ENCODE results near the gene LGALS3BP. TPM values are rescaled to one million over a fixed set of nuclear protein-coding genes. Genes with fewer than 3 reads are reported as not detected.

LGALS3BP gene
- total RNA-seq, 4 donors from 2014 or later: 38.5 to 84.1 (median 45.7) TPM

GRCh38 chr17:78969865-78970264 lies 9.9 kb downstream of the LGALS3BP start:
- TF ChIP-seq CTCF (IDR thresholded peaks at IDR 0.05): no peak
- TF ChIP-seq POLR2A (IDR thresholded peaks at IDR 0.05): no peak
- 87 to 92% methylated on average over 8 to 9 of the region's 9 CpGs for WGBS, 2 donors
- no peak overlapping the region for H3K4me3 ChIP-seq (ENCODE audit: low read depth, poor library complexity, severe bottlenecking)
- DNase-seq (ENCODE audit: low spot score in 2 of 2): no peak
- intact Hi-C loops (cut with DNase I; ENCODE audit: low total_unique reads): loop anchor here (5.0 kb wide), 1 partner anchor 103 kb away; no protein-coding TSS in a partner anchor

GRCh38 chr17:78967782-78968362 lies 11.9 kb downstream of the LGALS3BP start:
- DNase-seq (ENCODE audit: low spot score in 2 of 2): no peak
- no peak overlapping the region for H3K4me3 ChIP-seq (ENCODE audit: low read depth, poor library complexity, severe bottlenecking)
- intact Hi-C loops (cut with DNase I; ENCODE audit: low total_unique reads): no loop called here
- TF ChIP-seq CTCF (IDR thresholded peaks at IDR 0.05): no peak
- no peak for TF ChIP-seq POLR2A (IDR thresholded peaks at IDR 0.05)
- 92 to 95% methylated on average over 11 to 21 of the region's 21 CpGs for WGBS, 2 donors

GRCh38 chr17:78966910-78967600 lies 12.7 kb downstream of the LGALS3BP start:
- intact Hi-C loops (cut with DNase I; ENCODE audit: low total_unique reads): no loop called here
- no peak for DNase-seq (ENCODE audit: low spot score in 2 of 2)
- TF ChIP-seq POLR2A (IDR thresholded peaks at IDR 0.05) (no peak), CTCF (IDR thresholded peaks at IDR 0.05) (no peak)
- no peak overlapping the region for H3K4me3 ChIP-seq (ENCODE audit: low read depth, poor library complexity, severe bottlenecking)
- 87 to 89% methylated on average over 22 to 23 of the region's 23 CpGs for WGBS, 2 donors

GRCh38 chr17:78966123-78966813 lies 13.5 kb downstream of the LGALS3BP start:
- no peak for TF ChIP-seq CTCF (IDR thresholded peaks at IDR 0.05)
- no peak for TF ChIP-seq POLR2A (IDR thresholded peaks at IDR 0.05)
- no peak overlapping the region for H3K4me3 ChIP-seq (ENCODE audit: low read depth, poor library complexity, severe bottlenecking)
- DNase-seq (ENCODE audit: low spot score in 2 of 2): no peak
- intact Hi-C loops (cut with DNase I; ENCODE audit: low total_unique reads): no loop called here
- WGBS, 2 donors: 75 to 84% methylated on average over 25 to 26 of the region's 26 CpGs

- 84 to 88% methylated on average over 8 of the region's 8 CpGs for WGBS, 2 donors
- DNase-seq (ENCODE audit: low spot score in 2 of 2): no peak
- no peak overlapping the region for H3K4me3 ChIP-seq (ENCODE audit: low read depth, poor library complexity, severe bottlenecking)
- intact Hi-C loops (cut with DNase I; ENCODE audit: low total_unique reads): no loop called here
- TF ChIP-seq POLR2A (IDR thresholded peaks at IDR 0.05): no peak
- TF ChIP-seq CTCF (IDR thresholded peaks at IDR 0.05): no peak
Observed at GRCh38 chr17:78965491-78965924, 14.2 kb downstream of the LGALS3BP start.
